EL (cell line): Measurements from ENCODE around the gene SEC24C.
"Not testable (repeated sequence)": the region's sequence is repeated elsewhere in the genome, so short reads cannot be mapped to it uniquely, and the experiment has no call there.

ENCODE experiments used
- DNase-seq: peaks from one replicate; pipeline ENCODE4 v3.0.0-alpha.2; 2016

SEC24C gene

GRCh38 chr10:73743905-73744663 lies at the start of gene SEC24C:
Gene SEC24C, plus strand, starts transcription at chr10:73744372. Its CDS starts 2,461 bp downstream, at chr10:73746833.
- peak; percentile 97 for DNase-seq

GRCh38 chr10:73695302-73695701 lies 48.9 kb upstream of the SEC24C start:
- DNase-seq, result not testable (repeated sequence)

GRCh38 chr10:73697675-73698159 lies 46.5 kb upstream of the SEC24C start, which contains the start of gene AGAP5:
Gene AGAP5, minus strand, starts transcription at chr10:73698109. Its CDS starts 354 bp downstream, at chr10:73697755.
- DNase-seq, result not testable (repeated sequence)

GRCh38 chr10:73698819-73699218 lies 45.4 kb upstream of the SEC24C start:
- not testable (repeated sequence) for DNase-seq

- DNase-seq, result not testable (repeated sequence)
These were observed 40.2 kb upstream of the SEC24C start for GRCh38 chr10:73703924-73704323.

GRCh38 chr10:73705506-73706072 lies 38.6 kb upstream of the SEC24C start:
- not testable (repeated sequence) for DNase-seq

GRCh38 chr10:73706488-73706887 lies 37.7 kb upstream of the SEC24C start:
- DNase-seq, result peak; percentile 13

- DNase-seq, result not testable (repeated sequence)
These were observed 36.5 kb upstream of the SEC24C start for GRCh38 chr10:73707628-73708027.

GRCh38 chr10:73708122-73708521 lies 36.0 kb upstream of the SEC24C start:
- DNase-seq, result not testable (repeated sequence)

GRCh38 chr10:73711683-73712082 lies 32.5 kb upstream of the SEC24C start:
- DNase-seq, result not testable (repeated sequence)

- not testable (repeated sequence) for DNase-seq
These were observed 30.3 kb upstream of the SEC24C start for GRCh38 chr10:73713912-73714311.

- DNase-seq, result not testable (repeated sequence)
These were observed 29.7 kb upstream of the SEC24C start for GRCh38 chr10:73714483-73714882.

GRCh38 chr10:73715179-73716156 lies 28.7 kb upstream of the SEC24C start:
- DNase-seq, result not testable (repeated sequence)

GRCh38 chr10:73716251-73716650 lies 27.9 kb upstream of the SEC24C start:
- DNase-seq, result no peak

GRCh38 chr10:73717556-73717955 lies 26.6 kb upstream of the SEC24C start:
- DNase-seq, result no peak

GRCh38 chr10:73720561-73720960 lies 23.6 kb upstream of the SEC24C start:
- DNase-seq, result not testable (repeated sequence)

GRCh38 chr10:73723516-73723915 lies 20.7 kb upstream of the SEC24C start:
- DNase-seq, result no peak

- peak; percentile 64 for DNase-seq
These were observed 14.4 kb upstream of the SEC24C start for GRCh38 chr10:73729781-73730152.

- DNase-seq, result peak; percentile 95
These were observed 13.8 kb upstream of the SEC24C start for GRCh38 chr10:73730153-73730906.

- no peak for DNase-seq
These were observed 12.4 kb upstream of the SEC24C start for GRCh38 chr10:73731588-73732375.

GRCh38 chr10:73732426-73732825 lies 11.7 kb upstream of the SEC24C start:
- DNase-seq, result no peak
